Raji (cell line): ENCODE measurements around the gene RFFL.

Source experiments
- POLR2A ChIP-seq: IDR thresholded peaks from 2 replicates; pipeline ENCODE4 v1.6.1; 2011; ENCODE audit warnings: low read depth, low read length, control low read depth; ENCODE audit not compliant: insufficient read depth

RFFL gene

GRCh38 chr17:35023538-35023937, 40.0 kb downstream of the RFFL start:
- TF ChIP-seq POLR2A: no peak

GRCh38 chr17:35022536-35023063, 40.9 kb downstream of the RFFL start:
- TF ChIP-seq POLR2A: no peak

GRCh38 chr17:35021520-35022380, 41.8 kb downstream of the RFFL start:
- no peak for TF ChIP-seq POLR2A

GRCh38 chr17:35019386-35020179, 43.9 kb downstream of the RFFL start:
- no peak for TF ChIP-seq POLR2A

- no peak for TF ChIP-seq POLR2A
These were observed 44.7 kb downstream of the RFFL start for GRCh38 chr17:35018814-35019213.

GRCh38 chr17:35017021-35017420, 46.5 kb downstream of the RFFL start:
- TF ChIP-seq POLR2A: no peak

- no peak for TF ChIP-seq POLR2A
These were observed 47.1 kb downstream of the RFFL start for GRCh38 chr17:35016369-35016768.

- no peak for TF ChIP-seq POLR2A
These were observed 51.8 kb downstream of the RFFL start for GRCh38 chr17:35011671-35012216.

- TF ChIP-seq POLR2A: no peak
These were observed 53.4 kb downstream of the RFFL start for GRCh38 chr17:35010093-35010492.

- no peak for TF ChIP-seq POLR2A
These were observed 56.5 kb downstream of the RFFL start for GRCh38 chr17:35006961-35007360.

- TF ChIP-seq POLR2A: no peak
These were observed 57.2 kb downstream of the RFFL start for GRCh38 chr17:35006345-35006744.

GRCh38 chr17:35003778-35004177, 59.7 kb downstream of the RFFL start:
- no peak for TF ChIP-seq POLR2A

- no peak for TF ChIP-seq POLR2A
These were observed 60.5 kb downstream of the RFFL start for GRCh38 chr17:35002876-35003551.

GRCh38 chr17:35001549-35001948, 62.0 kb downstream of the RFFL start:
- no peak for TF ChIP-seq POLR2A

- TF ChIP-seq POLR2A: no peak
These were observed 64.1 kb downstream of the RFFL start for GRCh38 chr17:34999456-34999855.
